H9 (cell line): ENCODE data around the gene RBPJL. TPM values are rescaled to one million over a fixed set of nuclear protein-coding genes. Genes with fewer than 3 reads are reported as not detected.

Source experiments
- DNase-seq: peaks from one replicate; pipeline ENCODE4 v3.0.0-alpha.2; 2017
- H2AFZ ChIP-seq: one replicate; pipeline ENCODE4 v1.6.1; 2013; ENCODE audit warnings: mild to moderate bottlenecking, low read length, control low read depth, moderate library complexity
- H2AK5ac ChIP-seq: 2 replicates; pipeline ENCODE4 v1.6.1; 2013; ENCODE audit warnings: low read length, control low read depth, mixed read lengths; ENCODE audit not compliant: insufficient read length
- H2BK120ac ChIP-seq: one replicate; pipeline ENCODE4 v1.6.1; 2013; ENCODE audit warnings: low read depth, mild to moderate bottlenecking, low read length, control low read depth, inconsistent platforms; ENCODE audit not compliant: poor library complexity, severe bottlenecking
- H2BK12ac ChIP-seq: 2 replicates; pipeline ENCODE4 v1.6.1; 2013; ENCODE audit warnings: low read length, control low read depth, mixed read lengths, low read depth; ENCODE audit not compliant: insufficient read length
- H2BK15ac ChIP-seq: 2 replicates; pipeline ENCODE4 v1.6.1; 2013; ENCODE audit warnings: low read depth, low read length, control low read depth
- H2BK20ac ChIP-seq: one replicate; pipeline ENCODE4 v1.6.1; 2013; ENCODE audit warnings: low read depth, mild to moderate bottlenecking, low read length, control low read depth, inconsistent platforms; ENCODE audit not compliant: poor library complexity, severe bottlenecking
- H2BK5ac ChIP-seq: 2 replicates; pipeline ENCODE4 v1.6.1; 2013; ENCODE audit warnings: low read length, control low read depth, mixed read lengths; ENCODE audit not compliant: insufficient read length
- H3K14ac ChIP-seq: 2 replicates; pipeline ENCODE4 v1.6.1; 2013; ENCODE audit warnings: low read length, control low read depth; ENCODE audit not compliant: insufficient read depth
- H3K18ac ChIP-seq: 2 replicates; pipeline ENCODE4 v1.6.1; 2013; ENCODE audit warnings: low read depth, mild to moderate bottlenecking, mixed read lengths, low read length, control low read depth; ENCODE audit not compliant: insufficient read length
- H3K23ac ChIP-seq: 2 replicates; pipeline ENCODE4 v1.6.1; 2013; ENCODE audit warnings: low read length, control low read depth, mixed read lengths, low read depth; ENCODE audit not compliant: insufficient read length
- H3K23me2 ChIP-seq: 2 replicates; pipeline ENCODE4 v1.6.1; 2013; ENCODE audit warnings: low read depth, mild to moderate bottlenecking, mixed read lengths, low read length, control low read depth; ENCODE audit not compliant: insufficient read length, poor library complexity, severe bottlenecking
- H3K27ac ChIP-seq: 2 replicates; pipeline ENCODE4 v1.5.1; 2013; ENCODE audit warnings: low read length, control low read depth, mixed read lengths, low read depth; ENCODE audit not compliant: insufficient read length
- H3K27me3 ChIP-seq: 2 replicates; pipeline ENCODE4 v1.6.1; 2013; ENCODE audit warnings: low read length, control low read depth, inconsistent platforms; ENCODE audit not compliant: insufficient read depth
- H3K4ac ChIP-seq: 2 replicates; pipeline ENCODE4 v1.6.1; 2013; ENCODE audit warnings: low read depth, mild to moderate bottlenecking, control low read depth, inconsistent platforms, low read length, moderate library complexity
- H3K4me1 ChIP-seq: 2 replicates; pipeline ENCODE4 v1.6.1; 2013; ENCODE audit warnings: low read length, control low read depth, inconsistent platforms; ENCODE audit not compliant: insufficient read depth
- H3K4me2 ChIP-seq: 2 replicates; pipeline ENCODE4 v1.6.1; 2013; ENCODE audit warnings: low read length, control low read depth, mixed read lengths; ENCODE audit not compliant: insufficient read length, insufficient read depth
- H3K56ac ChIP-seq: 2 replicates; pipeline ENCODE4 v1.6.1; 2013; ENCODE audit warnings: low read depth, mild to moderate bottlenecking, mixed read lengths, low read length, control low read depth; ENCODE audit not compliant: insufficient read length
- H3K79me1 ChIP-seq: 2 replicates; pipeline ENCODE4 v1.6.1; 2013; ENCODE audit warnings: low read depth, mild to moderate bottlenecking, moderate library complexity, low read length, control low read depth, inconsistent platforms; ENCODE audit not compliant: insufficient read depth, poor library complexity, severe bottlenecking
- H3K79me2 ChIP-seq: 2 replicates; pipeline ENCODE4 v1.6.1; 2013; ENCODE audit warnings: low read length, control low read depth, inconsistent platforms; ENCODE audit not compliant: insufficient read depth
- H3K9ac ChIP-seq: 2 replicates; pipeline ENCODE4 v1.6.1; 2013; ENCODE audit warnings: low read length, control low read depth, mixed read lengths; ENCODE audit not compliant: insufficient read length; ENCODE audit errors: extremely low read depth
- H3K9me3 ChIP-seq: one replicate; pipeline ENCODE4 v1.6.1; 2013; ENCODE audit warnings: low read depth, low read length, inconsistent platforms; ENCODE audit not compliant: control insufficient read depth
- H3T11ph ChIP-seq: one replicate; pipeline ENCODE4 v1.6.1; 2013; ENCODE audit warnings: mild to moderate bottlenecking, low read length, control low read depth, inconsistent platforms
- H4K20me1 ChIP-seq: one replicate; pipeline ENCODE4 v1.6.1; 2013; ENCODE audit not compliant: control insufficient read depth, insufficient read length, insufficient read depth
- H4K5ac ChIP-seq: 2 replicates; pipeline ENCODE4 v1.6.1; 2013; ENCODE audit warnings: low read depth, mild to moderate bottlenecking, mixed read lengths, low read length, control low read depth; ENCODE audit not compliant: insufficient read length
- H4K8ac ChIP-seq: replicated peaks from 2 replicates; pipeline ENCODE4 v1.6.1; 2013; ENCODE audit warnings: low read length, control low read depth, mixed read lengths, low read depth; ENCODE audit not compliant: insufficient read length
- H4K91ac ChIP-seq: 2 replicates; pipeline ENCODE4 v1.6.1; 2013; ENCODE audit warnings: low read depth, mild to moderate bottlenecking, moderate library complexity, mixed read lengths, low read length, control low read depth; ENCODE audit not compliant: insufficient read length
- H3K27ac Mint-ChIP-seq, 3 experiments: 2 replicates in 2 of 3; 3 replicates in 1 of 3; pipeline ENCODE4 v1.8.0; 2020 to 2021; ENCODE audit warnings: mixed read lengths in 3 of 3, mild to moderate bottlenecking in 1 of 3, moderate library complexity in 1 of 3
- H3K27me3 Mint-ChIP-seq: 2 replicates; pipeline ENCODE4 v1.8.0; 2021; ENCODE audit warnings: low read depth, mild to moderate bottlenecking, moderate library complexity, mixed read lengths
- H3K36me3 Mint-ChIP-seq, 3 experiments: 2 replicates in 2 of 3; 3 replicates in 1 of 3; pipeline ENCODE4 v1.8.0; 2020 to 2021; ENCODE audit warnings: low read depth in 3 of 3, mixed read lengths in 3 of 3; ENCODE audit not compliant: insufficient read depth in 1 of 3
- H3K4me1 Mint-ChIP-seq, 2 experiments: 2 replicates each; pipeline ENCODE4 v1.8.0; 2020; ENCODE audit warnings: mixed read lengths in 2 of 2
- H3K4me3 Mint-ChIP-seq, 2 experiments: 2 replicates in 1 of 2; 3 replicates in 1 of 2; pipeline ENCODE4 v1.8.0; 2020 to 2021; ENCODE audit warnings: mild to moderate bottlenecking in 2 of 2, mixed read lengths in 2 of 2, moderate library complexity in 1 of 2
- H3K9me3 Mint-ChIP-seq, 2 experiments: 2 replicates in 1 of 2; 3 replicates in 1 of 2; pipeline ENCODE4 v1.8.0; 2020; ENCODE audit warnings: mild to moderate bottlenecking in 2 of 2, mixed read lengths in 2 of 2, moderate library complexity in 1 of 2
- WGBS: extraction: QIAGEN DNeasy Blood & Tissue Kit; methylation state at CpG from one replicate; pipeline ENCODE4 v1.1.7; 2013; ENCODE audit warnings: missing lambda C conversion rate, low lambda C conversion rate, mixed read lengths; ENCODE audit not compliant: insufficient read length; ENCODE audit errors: extremely low coverage; 5-methylcytosine and 5-hydroxymethylcytosine counted together
- total RNA-seq: library from RNA; stranded (reverse); gene quantifications from 2 replicates; pipeline ENCODE4 v1.2.1, GENCODE V29; 2021
- TF ChIP-seq, protein P1 (sequence below): fragments of 200-600 bp; sonication (generic); conservative IDR thresholded peaks from 3 replicates; pipeline ENCODE4 v1.8.0; 2021; ENCODE audit warnings: antibody characterized with exemption, mild to moderate bottlenecking

Gene RBPJL
- total RNA-seq, 1 experiment from 2014 or later, result 0.28 TPM

GRCh38 chr20:45300961-45301360, 5.7 kb upstream of the RBPJL start:
- no peaks in the 10 kb centered on the region for H3K9me3 ChIP-seq
- Mint-ChIP-seq H3K36me3 (no peaks in the 10 kb centered on the region), H3K27ac (no peak overlapping the region), H3K4me1 (peaks cover 8 to 13% of the 10 kb centered on the region in 2 experiments; a peak in 3 of 4 replicates), H3K27me3 (peaks cover 19% of the 10 kb centered on the region), H3K9me3 (peaks cover 3 to 6% of the 10 kb centered on the region in 2 experiments; a peak in 4 of 5 replicates), H3K4me3 (no peak overlapping the region)
- H3K79me1 ChIP-seq, result no peaks in the 10 kb centered on the region
- no peak overlapping the region for H3K18ac ChIP-seq
- peaks cover 5% of the 10 kb centered on the region for H3K23me2 ChIP-seq
- H3K79me2 ChIP-seq, result no peaks in the 10 kb centered on the region
- no CpG with 5 or more reads among the region's 4 CpGs for WGBS
- no peak overlapping the region for H3K9ac ChIP-seq
- no peak overlapping the region for H2BK20ac ChIP-seq
- no peak overlapping the region for H3K4me2 ChIP-seq
- no peaks in the 10 kb centered on the region for H3K4me1 ChIP-seq
- H3K4ac ChIP-seq, result no peak overlapping the region
- DNase-seq, result peak; percentile 90
- H4K91ac ChIP-seq, result no peak overlapping the region
- no peak overlapping the region for H2BK5ac ChIP-seq
- H3K23ac ChIP-seq, result no peak overlapping the region
- TF ChIP-seq, protein P1, sequence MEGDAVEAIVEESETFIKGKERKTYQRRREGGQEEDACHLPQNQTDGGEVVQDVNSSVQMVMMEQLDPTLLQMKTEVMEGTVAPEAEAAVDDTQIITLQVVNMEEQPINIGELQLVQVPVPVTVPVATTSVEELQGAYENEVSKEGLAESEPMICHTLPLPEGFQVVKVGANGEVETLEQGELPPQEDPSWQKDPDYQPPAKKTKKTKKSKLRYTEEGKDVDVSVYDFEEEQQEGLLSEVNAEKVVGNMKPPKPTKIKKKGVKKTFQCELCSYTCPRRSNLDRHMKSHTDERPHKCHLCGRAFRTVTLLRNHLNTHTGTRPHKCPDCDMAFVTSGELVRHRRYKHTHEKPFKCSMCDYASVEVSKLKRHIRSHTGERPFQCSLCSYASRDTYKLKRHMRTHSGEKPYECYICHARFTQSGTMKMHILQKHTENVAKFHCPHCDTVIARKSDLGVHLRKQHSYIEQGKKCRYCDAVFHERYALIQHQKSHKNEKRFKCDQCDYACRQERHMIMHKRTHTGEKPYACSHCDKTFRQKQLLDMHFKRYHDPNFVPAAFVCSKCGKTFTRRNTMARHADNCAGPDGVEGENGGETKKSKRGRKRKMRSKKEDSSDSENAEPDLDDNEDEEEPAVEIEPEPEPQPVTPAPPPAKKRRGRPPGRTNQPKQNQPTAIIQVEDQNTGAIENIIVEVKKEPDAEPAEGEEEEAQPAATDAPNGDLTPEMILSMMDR, result peak; percentile 64
- no peak overlapping the region for H3K56ac ChIP-seq
- no peak overlapping the region for H2AFZ ChIP-seq
- H3T11ph ChIP-seq, result no peak overlapping the region
- no peak overlapping the region for H4K8ac ChIP-seq
- no peak overlapping the region for H2BK12ac ChIP-seq
- no peak overlapping the region for H2BK120ac ChIP-seq
- no peaks in the 10 kb centered on the region for H3K27me3 ChIP-seq
- no peak overlapping the region for H4K5ac ChIP-seq
- no peaks in the 10 kb centered on the region for H4K20me1 ChIP-seq
- no peak overlapping the region for H3K27ac ChIP-seq
- H2AK5ac ChIP-seq, result no peak overlapping the region
- no peak overlapping the region for H2BK15ac ChIP-seq
- H3K14ac ChIP-seq, result no peak overlapping the region
